Measurements from ENCODE around the gene TTC39A.

The TTC39A gene

GRCh38 chr1:51321924-51322280 is 8.5 kb downstream of the TTC39A start:
- TF ChIP-seq CTCF (conservative IDR thresholded peaks at IDR 0.05): no peak
- H3K27ac ChIP-seq: no peak overlapping the region

GRCh38 chr1:51320967-51321923 is 9.1 kb downstream of the TTC39A start:
- no peak overlapping the region for H3K27ac ChIP-seq
- TF ChIP-seq CTCF (conservative IDR thresholded peaks at IDR 0.05): no peak

- TF ChIP-seq CTCF (conservative IDR thresholded peaks at IDR 0.05): no peak
- no peak overlapping the region for H3K27ac ChIP-seq
Measured at GRCh38 chr1:51317798-51318197, 12.6 kb downstream of the TTC39A start.

GRCh38 chr1:51316846-51317120 is 13.6 kb downstream of the TTC39A start:
- H3K27ac ChIP-seq: no peak overlapping the region
- TF ChIP-seq CTCF (conservative IDR thresholded peaks at IDR 0.05): no peak

GRCh38 chr1:51316113-51316845 is 14.1 kb downstream of the TTC39A start:
- TF ChIP-seq CTCF (conservative IDR thresholded peaks at IDR 0.05): no peak
- H3K27ac ChIP-seq: no peak overlapping the region

- TF ChIP-seq CTCF (conservative IDR thresholded peaks at IDR 0.05): no peak
- H3K27ac ChIP-seq: peak overlapping the region; percentile 88
Measured at GRCh38 chr1:51314974-51315373, 15.4 kb downstream of the TTC39A start.

GRCh38 chr1:51313961-51314777 is 16.2 kb downstream of the TTC39A start:
- no peak for TF ChIP-seq CTCF (conservative IDR thresholded peaks at IDR 0.05)
- peak overlapping the region; percentile 88 for H3K27ac ChIP-seq

All from VCaP (cell line).